Chondrocyte (in vitro differentiated cells): ENCODE measurements around the gene MRPS18A. TPM values are rescaled to one million over a fixed set of nuclear protein-coding genes. Genes with fewer than 3 reads are reported as not detected.
A peak's percentile ranks its signal among the peaks of the same experiment; 100 is the strongest.

Source experiments
- DNase-seq: peaks from one replicate; pipeline ENCODE4 v3.0.0; 2021; ENCODE audit warnings: mixed read lengths, low spot score
- H3K27ac Mint-ChIP-seq: one replicate; pipeline ENCODE4 v1.8.0; 2021; ENCODE audit warnings: mild to moderate bottlenecking, moderate library complexity, mixed read lengths; ENCODE audit not compliant: unreplicated experiment
- H3K27me3 Mint-ChIP-seq: 2 replicates; pipeline ENCODE4 v1.8.0; 2021; ENCODE audit warnings: low read depth, mixed read lengths
- H3K36me3 Mint-ChIP-seq: 2 replicates; pipeline ENCODE4 v1.8.0; 2021; ENCODE audit warnings: low read depth, mixed read lengths
- H3K4me1 Mint-ChIP-seq: 2 replicates; pipeline ENCODE4 v1.8.0; 2021; ENCODE audit warnings: low read depth, mild to moderate bottlenecking, mixed read lengths
- H3K4me3 Mint-ChIP-seq: one replicate; pipeline ENCODE4 v1.8.0; 2021; ENCODE audit warnings: mild to moderate bottlenecking, moderate library complexity, mixed read lengths; ENCODE audit not compliant: unreplicated experiment
- H3K9me3 Mint-ChIP-seq: 2 replicates; pipeline ENCODE4 v1.8.0; 2021; ENCODE audit warnings: low read depth, mixed read lengths
- CTCF ChIP-seq: fragments of 200-600 bp; sonication (generic); IDR thresholded peaks from 2 replicates; pipeline ENCODE4 v1.5.0; 2021; ENCODE audit warnings: antibody characterized with exemption, mild to moderate bottlenecking, moderate library complexity
- total RNA-seq: library from RNA; stranded (reverse); gene quantifications from 3 replicates; pipeline ENCODE4 v1.2.1, GENCODE V29; 2021

Gene MRPS18A
- total RNA-seq, 1 donor from 2014 or later = 26.8 TPM

GRCh38 chr6:43712579-43712978 lies 25.0 kb upstream of the MRPS18A start:
- no peaks in the 10 kb centered on the region for H3K9me3 Mint-ChIP-seq
- H3K4me3 Mint-ChIP-seq = no peak overlapping the region
- peaks cover 45% of the 10 kb centered on the region for H3K4me1 Mint-ChIP-seq
- no peak for TF ChIP-seq CTCF
- no peak overlapping the region for H3K27ac Mint-ChIP-seq
- no peak for DNase-seq
- no peaks in the 10 kb centered on the region for H3K36me3 Mint-ChIP-seq
- H3K27me3 Mint-ChIP-seq = peaks cover 5% of the 10 kb centered on the region

- TF ChIP-seq CTCF = no peak
- no peak overlapping the region for H3K4me3 Mint-ChIP-seq
- no peak for DNase-seq
- no peaks in the 10 kb centered on the region for H3K9me3 Mint-ChIP-seq
- H3K4me1 Mint-ChIP-seq = peaks cover 40% of the 10 kb centered on the region
- H3K27ac Mint-ChIP-seq = no peak overlapping the region
- peaks cover 3% of the 10 kb centered on the region for H3K27me3 Mint-ChIP-seq
- no peaks in the 10 kb centered on the region for H3K36me3 Mint-ChIP-seq
Measured at GRCh38 chr6:43710576-43710975, 23.0 kb upstream of the MRPS18A start.

GRCh38 chr6:43709654-43710303 lies 22.2 kb upstream of the MRPS18A start:
- no peak overlapping the region for H3K4me3 Mint-ChIP-seq
- DNase-seq = no peak

GRCh38 chr6:43708860-43709653 lies 21.5 kb upstream of the MRPS18A start:
- DNase-seq = no peak
- Mint-ChIP-seq H3K36me3 (no peaks in the 10 kb centered on the region), H3K9me3 (no peaks in the 10 kb centered on the region), H3K4me1 (peaks cover 28% of the 10 kb centered on the region), H3K27ac (peak overlapping the region; percentile 7), H3K4me3 (no peak overlapping the region), H3K27me3 (peaks cover 3% of the 10 kb centered on the region)
- no peak for TF ChIP-seq CTCF

More at GRCh38 chr6:43709654-43710303, 22.2 kb upstream of the MRPS18A start:
- TF ChIP-seq CTCF = no peak
- H3K36me3 Mint-ChIP-seq = no peaks in the 10 kb centered on the region
- H3K27ac Mint-ChIP-seq = no peak overlapping the region
- H3K9me3 Mint-ChIP-seq = no peaks in the 10 kb centered on the region
- peaks cover 35% of the 10 kb centered on the region for H3K4me1 Mint-ChIP-seq
- peaks cover 3% of the 10 kb centered on the region for H3K27me3 Mint-ChIP-seq

- TF ChIP-seq CTCF = no peak
- Mint-ChIP-seq H3K27me3 (peaks cover 3% of the 10 kb centered on the region), H3K9me3 (no peaks in the 10 kb centered on the region), H3K4me3 (no peak overlapping the region), H3K27ac (no peak overlapping the region), H3K36me3 (no peaks in the 10 kb centered on the region), H3K4me1 (peaks cover 37% of the 10 kb centered on the region)
- DNase-seq = no peak
Measured at GRCh38 chr6:43707767-43708166, 20.2 kb upstream of the MRPS18A start.
